Measurements from ENCODE around the gene TULP4.
"Not testable (repeated sequence)": the region's sequence is repeated elsewhere in the genome, so short reads cannot be mapped to it uniquely, and the experiment has no call there.

TULP4 gene

DNA sequence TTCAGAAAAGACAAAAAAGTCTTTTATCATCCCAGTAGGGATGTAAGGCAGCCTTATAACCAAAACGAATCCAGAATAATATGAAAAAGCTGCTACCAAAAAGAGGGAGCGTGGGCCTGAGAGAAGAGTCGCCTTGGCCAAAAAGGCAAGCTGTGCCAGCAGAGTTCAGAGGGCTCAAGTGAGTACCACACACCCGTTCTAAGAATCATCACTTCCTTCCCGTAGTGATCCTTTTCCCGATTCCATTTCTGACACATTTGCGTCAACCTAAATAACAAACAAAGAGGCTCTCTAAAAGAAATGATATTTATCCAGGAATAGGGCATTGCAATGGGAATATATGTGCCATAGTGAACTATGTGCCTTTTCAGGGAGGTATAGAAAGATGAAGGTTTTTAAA lies 243.8 kb downstream of the TULP4 start:
- TF ChIP-seq, protein P1, sequence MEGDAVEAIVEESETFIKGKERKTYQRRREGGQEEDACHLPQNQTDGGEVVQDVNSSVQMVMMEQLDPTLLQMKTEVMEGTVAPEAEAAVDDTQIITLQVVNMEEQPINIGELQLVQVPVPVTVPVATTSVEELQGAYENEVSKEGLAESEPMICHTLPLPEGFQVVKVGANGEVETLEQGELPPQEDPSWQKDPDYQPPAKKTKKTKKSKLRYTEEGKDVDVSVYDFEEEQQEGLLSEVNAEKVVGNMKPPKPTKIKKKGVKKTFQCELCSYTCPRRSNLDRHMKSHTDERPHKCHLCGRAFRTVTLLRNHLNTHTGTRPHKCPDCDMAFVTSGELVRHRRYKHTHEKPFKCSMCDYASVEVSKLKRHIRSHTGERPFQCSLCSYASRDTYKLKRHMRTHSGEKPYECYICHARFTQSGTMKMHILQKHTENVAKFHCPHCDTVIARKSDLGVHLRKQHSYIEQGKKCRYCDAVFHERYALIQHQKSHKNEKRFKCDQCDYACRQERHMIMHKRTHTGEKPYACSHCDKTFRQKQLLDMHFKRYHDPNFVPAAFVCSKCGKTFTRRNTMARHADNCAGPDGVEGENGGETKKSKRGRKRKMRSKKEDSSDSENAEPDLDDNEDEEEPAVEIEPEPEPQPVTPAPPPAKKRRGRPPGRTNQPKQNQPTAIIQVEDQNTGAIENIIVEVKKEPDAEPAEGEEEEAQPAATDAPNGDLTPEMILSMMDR (conservative IDR thresholded peaks at IDR 0.05; ENCODE audit: low read depth): no peak
- POLR2A ChIA-PET (ENCODE audit: low non-redundant PET): no interaction called here
- no peak overlapping the region for H3K27ac ChIP-seq
- no peak for DNase-seq (ENCODE audit: low spot score)
- CTCF ChIA-PET: no interaction called here

DNA sequence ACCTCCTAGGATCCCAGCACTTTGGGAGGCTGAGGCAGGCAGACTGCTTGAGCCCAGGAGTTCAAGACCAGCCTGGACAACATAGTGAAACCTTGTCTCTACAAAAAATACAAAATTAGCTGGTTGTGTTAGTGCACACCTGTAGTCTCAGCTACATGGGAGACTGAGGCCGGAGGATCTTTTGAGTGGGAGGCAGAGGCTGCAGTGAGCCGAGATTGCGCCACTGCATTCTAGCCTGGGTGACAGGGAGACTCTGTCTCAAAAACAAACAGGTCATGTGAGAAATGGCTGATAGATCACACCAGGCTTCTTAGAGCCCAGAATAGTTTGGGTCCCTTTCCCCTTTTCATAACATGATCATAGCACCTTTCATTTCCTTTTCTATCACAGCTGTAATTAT lies 244.8 kb downstream of the TULP4 start:
- POLR2A ChIA-PET (ENCODE audit: low non-redundant PET): not testable (repeated sequence)

DNA sequence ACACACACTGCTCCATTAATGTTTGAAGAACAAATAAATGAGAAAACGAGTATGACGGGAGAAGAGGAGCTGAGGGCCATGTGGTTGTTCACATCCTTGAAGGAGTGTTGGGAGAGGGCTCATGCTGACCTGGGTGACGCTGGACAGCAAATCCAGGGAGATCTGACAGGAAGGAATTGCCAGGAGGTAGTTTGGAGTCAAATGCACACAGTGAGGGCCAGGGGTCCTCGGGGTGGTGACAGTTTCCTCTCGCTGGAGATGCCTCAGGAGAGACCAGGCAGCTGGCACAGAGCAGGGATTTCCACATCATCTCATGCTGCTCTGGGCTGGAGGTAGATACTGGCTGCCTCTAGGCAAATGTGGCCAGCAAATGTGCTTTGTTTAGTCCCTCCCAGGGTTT lies 245.7 kb downstream of the TULP4 start:
- H3K27ac ChIP-seq: no peak overlapping the region
- TF ChIP-seq, protein P1 (conservative IDR thresholded peaks at IDR 0.05; ENCODE audit: low read depth): no peak
- no peak for DNase-seq (ENCODE audit: low spot score)
- CTCF ChIA-PET: interaction anchor here (0.6 kb wide), 1 partner anchor 76 kb away, joined by 3 read pairs; no protein-coding TSS in a partner anchor
- POLR2A ChIA-PET (ENCODE audit: low non-redundant PET): no interaction called here

More for the DNA sequence above, 244.8 kb downstream of the TULP4 start:
- not testable (repeated sequence) for DNase-seq (ENCODE audit: low spot score); H3K27ac ChIP-seq
- CTCF ChIA-PET: interaction anchor here (0.6 kb wide), 1 partner anchor 1053 kb away, joined by 3 read pairs; no protein-coding TSS in a partner anchor

DNA sequence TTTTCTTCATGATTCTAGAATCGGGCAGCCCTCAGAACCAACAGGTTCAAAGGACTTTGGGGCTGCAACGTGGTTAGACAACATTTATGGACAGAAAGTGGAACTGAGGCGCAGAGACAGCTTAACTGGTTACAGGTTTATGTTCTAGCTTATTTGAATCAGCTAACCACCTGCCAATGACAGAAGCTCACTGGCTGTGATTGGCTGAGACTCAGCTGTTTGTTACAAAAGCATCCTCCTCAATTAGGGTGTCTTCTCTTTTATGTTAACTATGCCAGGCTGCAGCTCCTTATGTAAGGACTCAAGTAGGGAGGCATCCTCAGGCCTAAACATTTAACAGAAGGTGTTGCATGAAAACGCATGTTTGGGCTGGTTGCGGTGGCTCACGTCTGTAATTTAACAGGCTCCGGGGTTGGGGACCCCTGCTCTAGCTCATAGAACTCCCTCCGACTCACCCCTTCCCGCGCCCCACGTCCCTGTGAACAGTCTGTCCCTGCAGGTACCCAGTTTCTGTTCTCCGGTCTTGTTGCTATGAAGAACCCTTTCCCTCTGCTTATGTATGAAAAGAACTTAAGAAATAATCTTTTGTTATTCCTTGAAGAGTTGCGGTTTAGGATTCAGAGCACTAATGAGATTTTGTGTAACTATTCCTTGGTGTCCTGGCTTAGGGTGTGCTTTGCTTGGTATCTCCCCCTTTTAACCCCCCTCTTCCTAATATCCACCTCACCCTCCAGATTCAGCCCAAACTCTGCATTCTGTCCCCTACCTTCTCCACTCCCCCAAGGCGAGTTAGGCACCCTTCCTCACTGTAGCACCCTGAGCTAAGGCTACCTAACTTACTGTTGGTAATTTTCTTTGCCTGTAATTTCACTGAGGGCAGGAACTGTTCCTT lies 246.4 kb downstream of the TULP4 start:
- ChIA-PET POLR2A (ENCODE audit: low non-redundant PET) (no interaction called here), CTCF (interaction anchor here (0.6 to 1.1 kb wide), 2 partner anchors 77 to 338 kb away, joined by 3 to 4 read pairs; no protein-coding TSS in a partner anchor)
- DNase-seq (ENCODE audit: low spot score): no peak
- TF ChIP-seq, protein P1 (conservative IDR thresholded peaks at IDR 0.05; ENCODE audit: low read depth): no peak
- H3K27ac ChIP-seq: no peak overlapping the region

DNA sequence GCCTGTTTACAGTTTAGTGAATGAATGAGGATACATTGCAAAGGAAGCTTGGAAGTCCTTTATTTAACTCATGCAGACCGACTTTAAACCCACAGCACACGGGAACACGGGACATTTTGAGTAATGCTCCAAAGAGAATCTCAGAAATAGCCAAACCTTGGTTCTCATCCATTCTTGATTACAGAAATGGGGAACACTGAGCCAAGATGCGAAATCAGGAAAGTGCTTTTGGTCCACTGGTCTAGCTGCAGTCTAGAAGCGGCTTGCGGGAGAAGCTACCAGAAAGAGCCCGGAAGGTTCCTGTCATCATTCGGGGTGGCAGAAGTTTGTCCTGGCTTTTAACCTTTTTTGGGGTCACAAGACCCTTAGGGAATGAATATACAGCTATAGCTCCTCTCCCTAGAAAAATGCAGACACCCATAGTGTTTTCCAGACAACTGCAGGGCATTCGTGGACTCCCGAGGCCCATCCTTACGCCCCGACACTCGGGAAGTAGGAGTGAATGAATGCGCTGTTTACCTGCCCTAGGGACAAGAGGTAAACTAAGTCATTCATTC lies 247.2 kb downstream of the TULP4 start:
- TF ChIP-seq, protein P1 (conservative IDR thresholded peaks at IDR 0.05; ENCODE audit: low read depth): no peak
- POLR2A ChIA-PET (ENCODE audit: low non-redundant PET): interaction anchor here (0.6 kb wide), 1 partner anchor 327 kb away, joined by 3 read pairs; no protein-coding TSS in a partner anchor
- DNase-seq (ENCODE audit: low spot score): no peak
- CTCF ChIA-PET: interaction anchor here (1.1 kb wide), 1 partner anchor 338 kb away, joined by 4 read pairs; no protein-coding TSS in a partner anchor
- H3K27ac ChIP-seq: peak overlapping the region; percentile 78

DNA sequence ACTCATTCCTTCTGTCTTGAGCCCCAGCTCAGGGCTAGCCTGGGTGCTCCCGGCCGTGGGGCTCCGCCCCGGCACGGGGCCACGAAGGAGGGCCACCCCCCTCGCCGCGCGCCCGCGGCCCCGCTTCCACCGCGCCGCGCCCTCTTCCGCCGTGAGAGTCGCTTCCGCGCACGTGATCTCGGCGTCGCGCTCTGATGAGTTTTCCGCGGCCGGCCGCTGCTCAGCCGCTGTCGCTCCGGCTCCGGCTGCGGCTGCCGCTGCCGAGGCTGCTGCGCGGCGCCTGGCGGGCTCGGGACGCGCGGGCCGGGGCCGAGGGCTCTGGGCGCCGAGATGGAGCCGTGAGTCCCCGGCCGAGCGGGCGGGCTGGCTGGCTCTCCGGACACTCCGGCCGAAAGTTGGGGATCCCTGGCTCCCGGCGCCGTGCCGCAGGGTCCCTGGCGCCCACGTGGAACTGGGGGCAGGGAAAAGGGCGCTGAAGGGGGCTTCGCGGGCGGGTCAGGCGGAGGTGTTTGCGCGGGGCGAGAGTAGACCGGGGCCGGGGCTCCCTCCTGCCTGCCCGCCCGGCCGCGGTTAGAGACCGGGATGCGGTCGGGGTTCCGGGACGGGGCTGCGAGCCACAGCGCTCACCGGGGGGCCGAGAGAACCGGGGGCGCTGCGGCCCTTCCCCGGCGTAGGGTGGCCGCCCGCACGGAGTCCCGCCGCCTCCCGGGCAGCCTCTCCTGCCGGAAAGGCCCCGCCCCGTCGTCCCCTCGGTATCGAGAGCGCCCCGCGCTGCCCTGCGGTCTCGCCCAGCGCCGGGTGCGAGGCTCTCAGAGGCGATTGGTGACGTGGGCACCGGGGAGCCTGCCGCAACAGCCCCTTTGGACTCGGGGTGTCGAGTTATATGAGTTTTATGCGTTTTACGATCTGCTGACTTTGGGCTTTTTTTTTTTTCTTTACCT lies 247.9 kb downstream of the TULP4 start, which contains the start of gene TMEM181:
TMEM181 (plus strand) TSS at position 197 of the 941 bp plus-strand sequence; CDS start at position 331, 134 bp downstream.
- ChIA-PET CTCF (interaction anchor here (0.5 kb wide), 1 partner anchor 281 kb away, joined by 5 read pairs; no protein-coding TSS in a partner anchor), POLR2A (ENCODE audit: low non-redundant PET) (interaction anchor here (0.6 kb wide), 1 partner anchor 327 kb away, joined by 3 read pairs; no protein-coding TSS in a partner anchor)
- DNase-seq (ENCODE audit: low spot score): peak; percentile 79
- TF ChIP-seq, protein P1 (conservative IDR thresholded peaks at IDR 0.05; ENCODE audit: low read depth): no peak
- H3K27ac ChIP-seq: peak within 1 kb of the TSS; percentile 78
